ENCODE results near the gene ATAD3B. TPM values are rescaled to one million over a fixed set of nuclear protein-coding genes. Genes with fewer than 3 reads are reported as not detected.

The ATAD3B gene
- total and polyA plus RNA-seq, 2 of the 13 experiments (the other 11 are each of a cell fraction or from before 2014, with no cell fraction given), result 9.6 to 31.1 TPM

- TF ChIP-seq, protein P1, sequence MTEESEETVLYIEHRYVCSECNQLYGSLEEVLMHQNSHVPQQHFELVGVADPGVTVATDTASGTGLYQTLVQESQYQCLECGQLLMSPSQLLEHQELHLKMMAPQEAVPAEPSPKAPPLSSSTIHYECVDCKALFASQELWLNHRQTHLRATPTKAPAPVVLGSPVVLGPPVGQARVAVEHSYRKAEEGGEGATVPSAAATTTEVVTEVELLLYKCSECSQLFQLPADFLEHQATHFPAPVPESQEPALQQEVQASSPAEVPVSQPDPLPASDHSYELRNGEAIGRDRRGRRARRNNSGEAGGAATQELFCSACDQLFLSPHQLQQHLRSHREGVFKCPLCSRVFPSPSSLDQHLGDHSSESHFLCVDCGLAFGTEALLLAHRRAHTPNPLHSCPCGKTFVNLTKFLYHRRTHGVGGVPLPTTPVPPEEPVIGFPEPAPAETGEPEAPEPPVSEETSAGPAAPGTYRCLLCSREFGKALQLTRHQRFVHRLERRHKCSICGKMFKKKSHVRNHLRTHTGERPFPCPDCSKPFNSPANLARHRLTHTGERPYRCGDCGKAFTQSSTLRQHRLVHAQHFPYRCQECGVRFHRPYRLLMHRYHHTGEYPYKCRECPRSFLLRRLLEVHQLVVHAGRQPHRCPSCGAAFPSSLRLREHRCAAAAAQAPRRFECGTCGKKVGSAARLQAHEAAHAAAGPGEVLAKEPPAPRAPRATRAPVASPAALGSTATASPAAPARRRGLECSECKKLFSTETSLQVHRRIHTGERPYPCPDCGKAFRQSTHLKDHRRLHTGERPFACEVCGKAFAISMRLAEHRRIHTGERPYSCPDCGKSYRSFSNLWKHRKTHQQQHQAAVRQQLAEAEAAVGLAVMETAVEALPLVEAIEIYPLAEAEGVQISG (CRISPR knock-in tag; IDR thresholded peaks at IDR 0.05), result peak; percentile 50; the same call in 1 of the 2 replicates
- TF ChIP-seq SP4 (CRISPR knock-in tag; IDR thresholded peaks at IDR 0.05) (0 out of 2 replicates have a peak, but pooled peaks have one; percentile 30), RARA (CRISPR knock-in tag; IDR thresholded peaks at IDR 0.05) (0 out of 2 replicates have a peak, but pooled peaks have one; percentile 12), HNRNPUL1 (IDR thresholded peaks at IDR 0.05; ENCODE audit: low read depth, low read length) (no peak), ZNF816 (CRISPR knock-in tag; IDR thresholded peaks at IDR 0.05; ENCODE audit: borderline replicate concordance) (no peak), ZNF292 (CRISPR knock-in tag; IDR thresholded peaks at IDR 0.05; ENCODE audit: borderline replicate concordance, low read depth) (peak; percentile 76), PRDM10 (CRISPR knock-in tag; IDR thresholded peaks at IDR 0.05; ENCODE audit: low read depth) (no peak), FOXK2 (IDR thresholded peaks at IDR 0.05) (no peak), ARNT2 (CRISPR knock-in tag; IDR thresholded peaks at IDR 0.05; ENCODE audit: low read depth) (0 out of 2 replicates have a peak, but pooled peaks have one; percentile 24), POLR2A (IDR thresholded peaks at IDR 0.05; ENCODE audit: insufficient read depth in 1 of 2, low read depth in 2 of 2, low read length in 2 of 2) (peak in 1 of 2 experiments; percentile 36; a peak in 1 of 4 replicates), GMEB1 (CRISPR knock-in tag; IDR thresholded peaks at IDR 0.05; ENCODE audit: borderline replicate concordance) (peak; percentile 32; the same call in 1 of the 2 replicates), PHF8 (CRISPR knock-in tag; IDR thresholded peaks at IDR 0.05) (peak; percentile 60), MXD4 (CRISPR knock-in tag; IDR thresholded peaks at IDR 0.05) (0 out of 2 replicates have a peak, but pooled peaks have one; percentile 30)
- TF ChIP-seq, protein P2, sequence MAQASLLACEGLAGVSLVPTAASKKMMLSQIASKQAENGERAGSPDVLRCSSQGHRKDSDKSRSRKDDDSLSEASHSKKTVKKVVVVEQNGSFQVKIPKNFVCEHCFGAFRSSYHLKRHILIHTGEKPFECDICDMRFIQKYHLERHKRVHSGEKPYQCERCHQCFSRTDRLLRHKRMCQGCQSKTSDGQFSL (CRISPR knock-in tag; IDR thresholded peaks at IDR 0.05), result peak; percentile 68; the same call in 1 of the 2 replicates
- TF ChIP-seq, protein P3, sequence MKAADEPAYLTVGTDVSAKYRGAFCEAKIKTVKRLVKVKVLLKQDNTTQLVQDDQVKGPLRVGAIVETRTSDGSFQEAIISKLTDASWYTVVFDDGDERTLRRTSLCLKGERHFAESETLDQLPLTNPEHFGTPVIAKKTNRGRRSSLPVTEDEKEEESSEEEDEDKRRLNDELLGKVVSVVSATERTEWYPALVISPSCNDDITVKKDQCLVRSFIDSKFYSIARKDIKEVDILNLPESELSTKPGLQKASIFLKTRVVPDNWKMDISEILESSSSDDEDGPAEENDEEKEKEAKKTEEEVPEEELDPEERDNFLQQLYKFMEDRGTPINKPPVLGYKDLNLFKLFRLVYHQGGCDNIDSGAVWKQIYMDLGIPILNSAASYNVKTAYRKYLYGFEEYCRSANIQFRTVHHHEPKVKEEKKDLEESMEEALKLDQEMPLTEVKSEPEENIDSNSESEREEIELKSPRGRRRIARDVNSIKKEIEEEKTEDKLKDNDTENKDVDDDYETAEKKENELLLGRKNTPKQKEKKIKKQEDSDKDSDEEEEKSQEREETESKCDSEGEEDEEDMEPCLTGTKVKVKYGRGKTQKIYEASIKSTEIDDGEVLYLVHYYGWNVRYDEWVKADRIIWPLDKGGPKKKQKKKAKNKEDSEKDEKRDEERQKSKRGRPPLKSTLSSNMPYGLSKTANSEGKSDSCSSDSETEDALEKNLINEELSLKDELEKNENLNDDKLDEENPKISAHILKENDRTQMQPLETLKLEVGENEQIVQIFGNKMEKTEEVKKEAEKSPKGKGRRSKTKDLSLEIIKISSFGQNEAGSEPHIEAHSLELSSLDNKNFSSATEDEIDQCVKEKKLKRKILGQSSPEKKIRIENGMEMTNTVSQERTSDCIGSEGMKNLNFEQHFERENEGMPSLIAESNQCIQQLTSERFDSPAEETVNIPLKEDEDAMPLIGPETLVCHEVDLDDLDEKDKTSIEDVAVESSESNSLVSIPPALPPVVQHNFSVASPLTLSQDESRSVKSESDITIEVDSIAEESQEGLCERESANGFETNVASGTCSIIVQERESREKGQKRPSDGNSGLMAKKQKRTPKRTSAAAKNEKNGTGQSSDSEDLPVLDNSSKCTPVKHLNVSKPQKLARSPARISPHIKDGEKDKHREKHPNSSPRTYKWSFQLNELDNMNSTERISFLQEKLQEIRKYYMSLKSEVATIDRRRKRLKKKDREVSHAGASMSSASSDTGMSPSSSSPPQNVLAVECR (CRISPR knock-in tag; IDR thresholded peaks at IDR 0.05; ENCODE audit: borderline replicate concordance), result peak; percentile 68; the same call in 1 of the 2 replicates
Measured at GRCh38 chr1:1425753-1426495, 45.6 kb upstream of the ATAD3B start (continued).
